HG02610 (cell line): Measurements from ENCODE around the gene NOXO1.
"Not testable (repeated sequence)": the region's sequence is repeated elsewhere in the genome, so short reads cannot be mapped to it uniquely, and the experiment has no call there.

ENCODE experiments used
- ATAC-seq: cut with Tn5 transposase; IDR thresholded peaks from one replicate; pipeline ENCODE4 v1.9.1; 2021; ENCODE audit warnings: mild to moderate bottlenecking, moderate library complexity; ENCODE audit not compliant: unreplicated experiment

The NOXO1 gene

GRCh38 chr16:2011726-2012125 is 30.5 kb upstream of the NOXO1 start:
- ATAC-seq = not testable (repeated sequence)

GRCh38 chr16:2009791-2010510 is 28.7 kb upstream of the NOXO1 start, which contains the start of gene ZNF598:
Gene ZNF598, minus strand, starts transcription at chr16:2009821.
- ATAC-seq = peak; percentile 78

GRCh38 chr16:2009164-2009711 is 28.0 kb upstream of the NOXO1 start:
- peak; percentile 23 for ATAC-seq

- ATAC-seq = no peak
These were observed 27.4 kb upstream of the NOXO1 start for GRCh38 chr16:2008631-2009163.

- no peak for ATAC-seq
These were observed 26.8 kb upstream of the NOXO1 start for GRCh38 chr16:2008009-2008526.

- no peak for ATAC-seq
These were observed 26.0 kb upstream of the NOXO1 start for GRCh38 chr16:2007081-2007836.

- no peak for ATAC-seq
These were observed 25.0 kb upstream of the NOXO1 start for GRCh38 chr16:2006317-2006716.

GRCh38 chr16:2005646-2006045 is 24.4 kb upstream of the NOXO1 start:
- ATAC-seq = no peak

- ATAC-seq = no peak
These were observed 23.7 kb upstream of the NOXO1 start for GRCh38 chr16:2004795-2005517.

- ATAC-seq = no peak
These were observed 22.8 kb upstream of the NOXO1 start for GRCh38 chr16:2003827-2004641.

GRCh38 chr16:2003231-2003826 is 22.1 kb upstream of the NOXO1 start:
- no peak for ATAC-seq

- no peak for ATAC-seq
These were observed 21.3 kb upstream of the NOXO1 start for GRCh38 chr16:2002406-2003230.

- no peak for ATAC-seq
These were observed 20.4 kb upstream of the NOXO1 start for GRCh38 chr16:2001456-2002355.

- ATAC-seq = no peak
These were observed 19.8 kb upstream of the NOXO1 start for GRCh38 chr16:2001035-2001434.

- no peak for ATAC-seq
These were observed 18.7 kb upstream of the NOXO1 start for GRCh38 chr16:1999866-2000514.

- ATAC-seq = no peak
These were observed 17.9 kb upstream of the NOXO1 start for GRCh38 chr16:1998852-1999801.
